ENCODE data around the gene TSSK3.

The TSSK3 gene

GRCh38 chr1:32376199-32376598, 13.9 kb downstream of the TSSK3 start:
- DNase-seq (ENCODE audit: low read depth in 2 of 2), result no peak
- H3K4me3 ChIP-seq (replicated peaks in 1 of 2; ENCODE audit: low read depth in 2 of 2, low read length in 2 of 2), result no peak overlapping the region
- no peak for TF ChIP-seq CTCF (IDR thresholded peaks at IDR 0.05; ENCODE audit: low read depth, low read length)

DNA sequence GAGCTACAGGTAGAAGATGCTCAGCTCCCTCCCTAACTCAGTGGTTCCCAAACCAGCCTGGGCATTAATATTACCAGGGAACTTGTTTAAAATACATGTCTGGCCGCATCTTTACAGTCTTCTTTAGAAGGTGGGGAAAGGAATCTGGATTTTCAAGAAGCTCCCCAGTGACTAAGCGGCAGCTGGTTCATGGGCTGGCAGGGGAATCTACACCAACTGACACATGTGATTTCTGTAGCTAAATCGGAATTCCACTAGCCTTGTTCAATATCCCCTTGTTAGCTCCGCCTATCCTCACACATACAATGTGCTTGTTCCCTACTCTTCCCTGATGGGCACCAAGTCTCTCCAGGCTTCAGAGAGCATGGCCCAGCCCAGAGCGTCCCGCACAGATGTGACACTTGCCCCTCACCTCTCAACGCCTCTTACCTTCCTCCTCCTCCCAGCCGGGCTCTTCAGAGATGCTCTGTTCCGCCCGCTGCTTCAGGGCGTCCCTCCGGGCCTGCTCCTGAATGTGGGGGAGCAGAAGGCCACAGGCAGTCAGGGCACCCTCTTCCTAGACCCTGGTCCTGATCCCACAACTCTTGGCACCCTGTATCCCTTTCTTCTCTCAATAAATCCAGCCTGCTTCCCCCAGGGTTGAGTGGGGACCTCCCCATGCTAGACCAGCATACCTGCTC, 15.3 kb downstream of the TSSK3 start:
- DNase-seq (ENCODE audit: low read depth in 2 of 2), result no peak
- H3K4me3 ChIP-seq (replicated peaks in 1 of 2; ENCODE audit: low read depth in 2 of 2, low read length in 2 of 2), result no peak overlapping the region
- TF ChIP-seq CTCF (IDR thresholded peaks at IDR 0.05; ENCODE audit: low read depth, low read length), result no peak

DNA sequence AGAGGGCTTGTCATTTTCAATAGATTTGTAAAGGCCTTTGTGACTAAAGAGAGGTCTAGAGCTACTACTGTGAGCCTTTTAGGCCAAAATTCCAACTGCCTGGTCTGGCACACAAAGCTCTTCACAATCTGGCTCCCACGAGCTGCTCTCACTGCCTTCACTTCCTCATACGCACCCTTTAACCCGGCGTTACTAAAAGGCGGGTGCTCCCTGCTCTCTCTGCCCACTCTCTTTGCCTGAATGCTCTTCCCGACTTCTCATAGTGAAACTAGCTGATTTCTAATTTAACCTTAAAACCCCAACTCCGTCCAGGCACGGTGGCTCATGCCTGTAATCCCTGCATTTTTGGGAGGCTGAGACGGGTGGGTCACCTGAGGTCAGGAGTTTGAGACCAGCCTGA, 17.7 kb downstream of the TSSK3 start:
- no peak for DNase-seq (ENCODE audit: low read depth in 2 of 2)
- no peak for TF ChIP-seq CTCF (IDR thresholded peaks at IDR 0.05; ENCODE audit: low read depth, low read length)

GRCh38 chr1:32386676-32387392, 24.5 kb downstream of the TSSK3 start:
- DNase-seq (ENCODE audit: low read depth in 2 of 2), result no peak
- no peak overlapping the region for H3K4me3 ChIP-seq (replicated peaks in 1 of 2; ENCODE audit: low read depth in 2 of 2, low read length in 2 of 2)
- TF ChIP-seq CTCF (IDR thresholded peaks at IDR 0.05; ENCODE audit: low read depth, low read length), result no peak

More for the DNA sequence above, 17.7 kb downstream of the TSSK3 start:
- no peak overlapping the region for H3K4me3 ChIP-seq (replicated peaks in 1 of 2; ENCODE audit: low read depth in 2 of 2, low read length in 2 of 2)

DNA sequence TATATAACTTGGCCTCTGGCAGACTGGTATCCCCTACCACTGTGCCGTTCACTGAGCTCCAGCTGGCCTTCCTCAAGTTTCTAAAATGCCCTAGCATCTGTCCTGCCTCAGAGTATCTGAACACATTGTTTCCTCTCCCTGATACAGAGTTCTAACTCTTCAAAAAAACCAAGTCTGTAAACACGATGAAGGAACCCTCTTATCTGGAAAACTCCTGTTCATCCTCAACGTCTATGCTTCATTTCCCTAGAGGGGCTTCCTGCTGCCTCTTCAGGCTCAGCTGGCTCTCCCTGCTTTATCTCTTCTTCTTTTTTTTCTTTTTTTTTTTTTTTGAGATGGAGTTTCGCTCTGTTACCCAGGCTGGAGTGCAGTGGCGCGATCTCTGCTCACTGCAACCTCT, 26.3 kb downstream of the TSSK3 start:
- peak in 1 of 2 donors; percentile 48 for DNase-seq (ENCODE audit: low read depth in 2 of 2)
- no peak for TF ChIP-seq CTCF (IDR thresholded peaks at IDR 0.05; ENCODE audit: low read depth, low read length)

GRCh38 chr1:32390904-32391870, 28.8 kb downstream of the TSSK3 start:
- H3K4me3 ChIP-seq (replicated peaks in 1 of 2; ENCODE audit: low read depth in 2 of 2, low read length in 2 of 2), result no peak overlapping the region
- peak in 1 of 2 donors; percentile 22 for DNase-seq (ENCODE audit: low read depth in 2 of 2)
- TF ChIP-seq CTCF (IDR thresholded peaks at IDR 0.05; ENCODE audit: low read depth, low read length), result no peak

More for the DNA sequence above, 26.3 kb downstream of the TSSK3 start:
- H3K4me3 ChIP-seq (replicated peaks in 1 of 2; ENCODE audit: low read depth in 2 of 2, low read length in 2 of 2), result no peak overlapping the region

Data from cardiac fibroblast (primary cell).